Ovary (tissue), 3 donors: Measurements from ENCODE around the gene ROBO1.

ENCODE experiments used
- POLR2A ChIP-seq: fragments of 450-650 bp; IDR thresholded peaks from one replicate; pipeline ENCODE4 v1.6.1; 2017; ENCODE audit warnings: antibody characterized with exemption, mild to moderate bottlenecking, moderate library complexity
- TF ChIP-seq, protein P1 (sequence below), 3 donors: fragments of 450-650 bp in 2 of 3; fragments of 200-600 bp in 1 of 3; IDR thresholded peaks; one replicate each; pipeline versions ENCODE4 v1.5.1 to v1.8.0; 2016 to 2022; ENCODE audit warnings: antibody characterized with exemption in 3 of 3, mild to moderate bottlenecking in 1 of 3
- donor health status: DM: no; HTN: no; CAD: no.

DNA sequence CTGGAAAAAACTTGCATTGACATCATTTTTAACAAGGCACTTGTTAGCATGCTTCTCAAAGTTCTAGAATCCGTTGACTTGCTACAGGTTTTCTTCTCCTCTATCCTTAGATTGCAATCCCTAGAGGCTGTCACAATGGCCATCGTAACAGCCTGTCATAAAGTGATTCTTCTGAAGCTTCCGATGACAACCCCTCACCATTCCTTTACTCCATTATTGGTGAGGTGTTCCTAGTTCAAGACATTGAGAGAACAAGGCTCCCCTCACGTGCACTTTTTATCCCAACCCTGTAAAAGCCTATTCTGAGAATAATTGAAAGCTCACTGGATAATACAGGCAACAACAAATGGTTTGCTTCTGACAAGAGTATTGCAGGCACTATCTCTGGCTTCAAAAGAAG is 131.4 kb downstream of the ROBO1 start:
- TF ChIP-seq, protein P1, sequence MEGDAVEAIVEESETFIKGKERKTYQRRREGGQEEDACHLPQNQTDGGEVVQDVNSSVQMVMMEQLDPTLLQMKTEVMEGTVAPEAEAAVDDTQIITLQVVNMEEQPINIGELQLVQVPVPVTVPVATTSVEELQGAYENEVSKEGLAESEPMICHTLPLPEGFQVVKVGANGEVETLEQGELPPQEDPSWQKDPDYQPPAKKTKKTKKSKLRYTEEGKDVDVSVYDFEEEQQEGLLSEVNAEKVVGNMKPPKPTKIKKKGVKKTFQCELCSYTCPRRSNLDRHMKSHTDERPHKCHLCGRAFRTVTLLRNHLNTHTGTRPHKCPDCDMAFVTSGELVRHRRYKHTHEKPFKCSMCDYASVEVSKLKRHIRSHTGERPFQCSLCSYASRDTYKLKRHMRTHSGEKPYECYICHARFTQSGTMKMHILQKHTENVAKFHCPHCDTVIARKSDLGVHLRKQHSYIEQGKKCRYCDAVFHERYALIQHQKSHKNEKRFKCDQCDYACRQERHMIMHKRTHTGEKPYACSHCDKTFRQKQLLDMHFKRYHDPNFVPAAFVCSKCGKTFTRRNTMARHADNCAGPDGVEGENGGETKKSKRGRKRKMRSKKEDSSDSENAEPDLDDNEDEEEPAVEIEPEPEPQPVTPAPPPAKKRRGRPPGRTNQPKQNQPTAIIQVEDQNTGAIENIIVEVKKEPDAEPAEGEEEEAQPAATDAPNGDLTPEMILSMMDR (IDR thresholded peaks at IDR 0.05) = no peak
- no peak for TF ChIP-seq POLR2A
